H9 (cell line): ENCODE measurements around the gene UBR2. TPM values are rescaled to one million over a fixed set of nuclear protein-coding genes. Genes with fewer than 3 reads are reported as not detected.
"Not testable (repeated sequence)": the region's sequence is repeated elsewhere in the genome, so short reads cannot be mapped to it uniquely, and the experiment has no call there.

Experiments
- DNase-seq: peaks from one replicate; pipeline ENCODE4 v3.0.0-alpha.2; 2017
- H2AFZ ChIP-seq: one replicate; pipeline ENCODE4 v1.6.1; 2013; ENCODE audit warnings: mild to moderate bottlenecking, low read length, control low read depth, moderate library complexity
- H2AK5ac ChIP-seq: 2 replicates; pipeline ENCODE4 v1.6.1; 2013; ENCODE audit warnings: low read length, control low read depth, mixed read lengths; ENCODE audit not compliant: insufficient read length
- H2BK120ac ChIP-seq: one replicate; pipeline ENCODE4 v1.6.1; 2013; ENCODE audit warnings: low read depth, mild to moderate bottlenecking, low read length, control low read depth, inconsistent platforms; ENCODE audit not compliant: poor library complexity, severe bottlenecking
- H2BK12ac ChIP-seq: 2 replicates; pipeline ENCODE4 v1.6.1; 2013; ENCODE audit warnings: low read length, control low read depth, mixed read lengths, low read depth; ENCODE audit not compliant: insufficient read length
- H2BK15ac ChIP-seq: 2 replicates; pipeline ENCODE4 v1.6.1; 2013; ENCODE audit warnings: low read depth, low read length, control low read depth
- H2BK20ac ChIP-seq: one replicate; pipeline ENCODE4 v1.6.1; 2013; ENCODE audit warnings: low read depth, mild to moderate bottlenecking, low read length, control low read depth, inconsistent platforms; ENCODE audit not compliant: poor library complexity, severe bottlenecking
- H2BK5ac ChIP-seq: 2 replicates; pipeline ENCODE4 v1.6.1; 2013; ENCODE audit warnings: low read length, control low read depth, mixed read lengths; ENCODE audit not compliant: insufficient read length
- H3K14ac ChIP-seq: 2 replicates; pipeline ENCODE4 v1.6.1; 2013; ENCODE audit warnings: low read length, control low read depth; ENCODE audit not compliant: insufficient read depth
- H3K18ac ChIP-seq: 2 replicates; pipeline ENCODE4 v1.6.1; 2013; ENCODE audit warnings: low read depth, mild to moderate bottlenecking, mixed read lengths, low read length, control low read depth; ENCODE audit not compliant: insufficient read length
- H3K23ac ChIP-seq: 2 replicates; pipeline ENCODE4 v1.6.1; 2013; ENCODE audit warnings: low read length, control low read depth, mixed read lengths, low read depth; ENCODE audit not compliant: insufficient read length
- H3K23me2 ChIP-seq: 2 replicates; pipeline ENCODE4 v1.6.1; 2013; ENCODE audit warnings: low read depth, mild to moderate bottlenecking, mixed read lengths, low read length, control low read depth; ENCODE audit not compliant: insufficient read length, poor library complexity, severe bottlenecking
- H3K27ac ChIP-seq: 2 replicates; pipeline ENCODE4 v1.5.1; 2013; ENCODE audit warnings: low read length, control low read depth, mixed read lengths, low read depth; ENCODE audit not compliant: insufficient read length
- H3K27me3 ChIP-seq: 2 replicates; pipeline ENCODE4 v1.6.1; 2013; ENCODE audit warnings: low read length, control low read depth, inconsistent platforms; ENCODE audit not compliant: insufficient read depth
- H3K4ac ChIP-seq: 2 replicates; pipeline ENCODE4 v1.6.1; 2013; ENCODE audit warnings: low read depth, mild to moderate bottlenecking, control low read depth, inconsistent platforms, low read length, moderate library complexity
- H3K4me1 ChIP-seq: 2 replicates; pipeline ENCODE4 v1.6.1; 2013; ENCODE audit warnings: low read length, control low read depth, inconsistent platforms; ENCODE audit not compliant: insufficient read depth
- H3K4me2 ChIP-seq: 2 replicates; pipeline ENCODE4 v1.6.1; 2013; ENCODE audit warnings: low read length, control low read depth, mixed read lengths; ENCODE audit not compliant: insufficient read length, insufficient read depth
- H3K56ac ChIP-seq: 2 replicates; pipeline ENCODE4 v1.6.1; 2013; ENCODE audit warnings: low read depth, mild to moderate bottlenecking, mixed read lengths, low read length, control low read depth; ENCODE audit not compliant: insufficient read length
- H3K79me1 ChIP-seq: 2 replicates; pipeline ENCODE4 v1.6.1; 2013; ENCODE audit warnings: low read depth, mild to moderate bottlenecking, moderate library complexity, low read length, control low read depth, inconsistent platforms; ENCODE audit not compliant: insufficient read depth, poor library complexity, severe bottlenecking
- H3K79me2 ChIP-seq: 2 replicates; pipeline ENCODE4 v1.6.1; 2013; ENCODE audit warnings: low read length, control low read depth, inconsistent platforms; ENCODE audit not compliant: insufficient read depth
- H3K9ac ChIP-seq: 2 replicates; pipeline ENCODE4 v1.6.1; 2013; ENCODE audit warnings: low read length, control low read depth, mixed read lengths; ENCODE audit not compliant: insufficient read length; ENCODE audit errors: extremely low read depth
- H3K9me3 ChIP-seq: one replicate; pipeline ENCODE4 v1.6.1; 2013; ENCODE audit warnings: low read depth, low read length, inconsistent platforms; ENCODE audit not compliant: control insufficient read depth
- H3T11ph ChIP-seq: one replicate; pipeline ENCODE4 v1.6.1; 2013; ENCODE audit warnings: mild to moderate bottlenecking, low read length, control low read depth, inconsistent platforms
- H4K20me1 ChIP-seq: one replicate; pipeline ENCODE4 v1.6.1; 2013; ENCODE audit not compliant: control insufficient read depth, insufficient read length, insufficient read depth
- H4K5ac ChIP-seq: 2 replicates; pipeline ENCODE4 v1.6.1; 2013; ENCODE audit warnings: low read depth, mild to moderate bottlenecking, mixed read lengths, low read length, control low read depth; ENCODE audit not compliant: insufficient read length
- H4K8ac ChIP-seq: replicated peaks from 2 replicates; pipeline ENCODE4 v1.6.1; 2013; ENCODE audit warnings: low read length, control low read depth, mixed read lengths, low read depth; ENCODE audit not compliant: insufficient read length
- H4K91ac ChIP-seq: 2 replicates; pipeline ENCODE4 v1.6.1; 2013; ENCODE audit warnings: low read depth, mild to moderate bottlenecking, moderate library complexity, mixed read lengths, low read length, control low read depth; ENCODE audit not compliant: insufficient read length
- H3K27ac Mint-ChIP-seq, 3 experiments: 2 replicates in 2 of 3; 3 replicates in 1 of 3; pipeline ENCODE4 v1.8.0; 2020 to 2021; ENCODE audit warnings: mixed read lengths in 3 of 3, mild to moderate bottlenecking in 1 of 3, moderate library complexity in 1 of 3
- H3K27me3 Mint-ChIP-seq: 2 replicates; pipeline ENCODE4 v1.8.0; 2021; ENCODE audit warnings: low read depth, mild to moderate bottlenecking, moderate library complexity, mixed read lengths
- H3K36me3 Mint-ChIP-seq, 3 experiments: 2 replicates in 2 of 3; 3 replicates in 1 of 3; pipeline ENCODE4 v1.8.0; 2020 to 2021; ENCODE audit warnings: low read depth in 3 of 3, mixed read lengths in 3 of 3; ENCODE audit not compliant: insufficient read depth in 1 of 3
- H3K4me1 Mint-ChIP-seq, 2 experiments: 2 replicates each; pipeline ENCODE4 v1.8.0; 2020; ENCODE audit warnings: mixed read lengths in 2 of 2
- H3K4me3 Mint-ChIP-seq, 2 experiments: 2 replicates in 1 of 2; 3 replicates in 1 of 2; pipeline ENCODE4 v1.8.0; 2020 to 2021; ENCODE audit warnings: mild to moderate bottlenecking in 2 of 2, mixed read lengths in 2 of 2, moderate library complexity in 1 of 2
- H3K9me3 Mint-ChIP-seq, 2 experiments: 2 replicates in 1 of 2; 3 replicates in 1 of 2; pipeline ENCODE4 v1.8.0; 2020; ENCODE audit warnings: mild to moderate bottlenecking in 2 of 2, mixed read lengths in 2 of 2, moderate library complexity in 1 of 2
- WGBS: extraction: QIAGEN DNeasy Blood & Tissue Kit; methylation state at CpG from one replicate; pipeline ENCODE4 v1.1.7; 2013; ENCODE audit warnings: missing lambda C conversion rate, low lambda C conversion rate, mixed read lengths; ENCODE audit not compliant: insufficient read length; ENCODE audit errors: extremely low coverage; 5-methylcytosine and 5-hydroxymethylcytosine counted together
- total RNA-seq: library from RNA; stranded (reverse); gene quantifications from 2 replicates; pipeline ENCODE4 v1.2.1, GENCODE V29; 2021
- TF ChIP-seq, protein P1 (sequence below): fragments of 200-600 bp; sonication (generic); conservative IDR thresholded peaks from 3 replicates; pipeline ENCODE4 v1.8.0; 2021; ENCODE audit warnings: antibody characterized with exemption, mild to moderate bottlenecking

UBR2 gene
- total RNA-seq, 1 experiment from 2014 or later: 18.7 TPM

DNA sequence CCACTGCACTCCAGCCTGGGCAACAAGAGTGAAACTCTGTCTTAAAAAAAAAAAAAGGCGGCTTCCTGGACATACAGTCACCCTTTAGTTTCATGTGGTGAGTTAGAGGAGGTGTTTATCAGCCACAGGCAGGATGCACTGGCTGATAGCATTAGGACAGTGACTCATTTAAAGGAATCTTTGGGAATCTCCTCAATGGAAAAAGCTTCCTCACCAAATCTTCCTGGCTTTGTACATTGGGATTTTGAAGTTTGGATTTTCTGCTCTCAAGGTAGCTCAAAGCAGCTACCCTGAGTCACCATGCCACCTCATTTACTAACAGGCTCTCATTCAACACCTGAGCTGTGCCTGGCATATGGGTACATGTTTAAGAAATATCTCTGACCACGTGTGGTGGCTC lies 138.4 kb downstream of the UBR2 start:
- Histone ChIP-seq H2BK12ac (no peak overlapping the region), H2AK5ac (no peak overlapping the region), H2BK15ac (no peak overlapping the region), H3K56ac (no peak overlapping the region), H3K79me1 (no peaks in the 10 kb centered on the region), H3K23ac (no peak overlapping the region), H3K27me3 (no peaks in the 10 kb centered on the region), H2AFZ (no peak overlapping the region), H4K8ac (no peak overlapping the region), H3K18ac (no peak overlapping the region), H3K4ac (no peak overlapping the region), H3K4me1 (no peaks in the 10 kb centered on the region; the same call in 1 of the 2 replicates), H3T11ph (no peak overlapping the region), H3K9me3 (no peaks in the 10 kb centered on the region), H2BK120ac (no peak overlapping the region), H3K14ac (no peak overlapping the region), H3K79me2 (no peaks in the 10 kb centered on the region), H3K4me2 (no peak overlapping the region), H2BK20ac (no peak overlapping the region), H3K27ac (no peak overlapping the region), H2BK5ac (no peak overlapping the region), H3K9ac (no peak overlapping the region), H4K5ac (no peak overlapping the region), H3K23me2 (no peaks in the 10 kb centered on the region), H4K91ac (no peak overlapping the region), H4K20me1 (no peaks in the 10 kb centered on the region)
- TF ChIP-seq, protein P1, sequence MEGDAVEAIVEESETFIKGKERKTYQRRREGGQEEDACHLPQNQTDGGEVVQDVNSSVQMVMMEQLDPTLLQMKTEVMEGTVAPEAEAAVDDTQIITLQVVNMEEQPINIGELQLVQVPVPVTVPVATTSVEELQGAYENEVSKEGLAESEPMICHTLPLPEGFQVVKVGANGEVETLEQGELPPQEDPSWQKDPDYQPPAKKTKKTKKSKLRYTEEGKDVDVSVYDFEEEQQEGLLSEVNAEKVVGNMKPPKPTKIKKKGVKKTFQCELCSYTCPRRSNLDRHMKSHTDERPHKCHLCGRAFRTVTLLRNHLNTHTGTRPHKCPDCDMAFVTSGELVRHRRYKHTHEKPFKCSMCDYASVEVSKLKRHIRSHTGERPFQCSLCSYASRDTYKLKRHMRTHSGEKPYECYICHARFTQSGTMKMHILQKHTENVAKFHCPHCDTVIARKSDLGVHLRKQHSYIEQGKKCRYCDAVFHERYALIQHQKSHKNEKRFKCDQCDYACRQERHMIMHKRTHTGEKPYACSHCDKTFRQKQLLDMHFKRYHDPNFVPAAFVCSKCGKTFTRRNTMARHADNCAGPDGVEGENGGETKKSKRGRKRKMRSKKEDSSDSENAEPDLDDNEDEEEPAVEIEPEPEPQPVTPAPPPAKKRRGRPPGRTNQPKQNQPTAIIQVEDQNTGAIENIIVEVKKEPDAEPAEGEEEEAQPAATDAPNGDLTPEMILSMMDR: no peak
- Mint-ChIP-seq H3K4me1 (peaks cover 6 to 12% of the 10 kb centered on the region in 2 experiments; a peak in 3 of 4 replicates), H3K36me3 (no peaks in the 10 kb centered on the region), H3K27me3 (no peaks in the 10 kb centered on the region), H3K9me3 (no peaks in the 10 kb centered on the region), H3K27ac (no peak overlapping the region), H3K4me3 (no peak overlapping the region)
- no peak for DNase-seq
- WGBS: no CpG with 5 or more reads among the region's 2 CpGs

DNA sequence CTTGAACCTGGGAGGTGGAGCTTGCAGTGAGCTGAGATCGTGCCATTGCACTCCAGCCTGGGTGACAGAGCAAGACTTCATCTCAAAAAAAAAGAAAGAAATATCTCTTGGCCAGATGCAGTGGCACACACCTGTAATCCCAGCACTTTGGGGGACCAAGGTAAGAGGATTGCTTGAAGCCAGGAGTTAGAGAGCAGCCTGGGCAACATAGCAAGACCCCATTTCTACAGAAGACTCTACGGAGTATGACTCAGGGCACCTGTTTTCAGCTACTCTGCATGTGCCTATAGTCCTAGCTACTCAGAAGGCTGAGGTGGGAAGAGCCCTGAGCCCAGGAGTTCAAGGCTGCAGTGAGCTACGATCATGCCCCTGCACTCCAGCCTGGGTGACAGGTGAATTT lies 139.0 kb downstream of the UBR2 start:
- H3K56ac ChIP-seq, H3K79me2 ChIP-seq, H2BK5ac ChIP-seq, H3K27me3 Mint-ChIP-seq, H2BK12ac ChIP-seq, H2BK120ac ChIP-seq, H4K91ac ChIP-seq, H2AK5ac ChIP-seq, H2AFZ ChIP-seq, H3K14ac ChIP-seq, H3K9ac ChIP-seq, H2BK20ac ChIP-seq, H3K4me3 Mint-ChIP-seq, H2BK15ac ChIP-seq, H3K9me3 ChIP-seq, H4K20me1 ChIP-seq, DNase-seq, H3K23ac ChIP-seq, H4K5ac ChIP-seq, H3K4me2 ChIP-seq, H3K4ac ChIP-seq, H3K4me1 ChIP-seq, H3K27me3 ChIP-seq, H3K27ac Mint-ChIP-seq, H4K8ac ChIP-seq, H3K27ac ChIP-seq, H3T11ph ChIP-seq, H3K23me2 ChIP-seq, H3K36me3 Mint-ChIP-seq, H3K79me1 ChIP-seq, H3K9me3 Mint-ChIP-seq, H3K18ac ChIP-seq: not testable (repeated sequence)
- no CpG with 5 or more reads among the region's 3 CpGs for WGBS
- peaks cover 6 to 12% of the 10 kb centered on the region in 2 experiments; a peak in 3 of 4 replicates for H3K4me1 Mint-ChIP-seq
